OCI-M1 (cell line): ENCODE results near the gene AMPH.

Experiments
- DNase-seq: peaks from one replicate; lab custom pipeline; 2025; lab: John Stamatoyannopoulos, UW

Gene AMPH

DNA sequence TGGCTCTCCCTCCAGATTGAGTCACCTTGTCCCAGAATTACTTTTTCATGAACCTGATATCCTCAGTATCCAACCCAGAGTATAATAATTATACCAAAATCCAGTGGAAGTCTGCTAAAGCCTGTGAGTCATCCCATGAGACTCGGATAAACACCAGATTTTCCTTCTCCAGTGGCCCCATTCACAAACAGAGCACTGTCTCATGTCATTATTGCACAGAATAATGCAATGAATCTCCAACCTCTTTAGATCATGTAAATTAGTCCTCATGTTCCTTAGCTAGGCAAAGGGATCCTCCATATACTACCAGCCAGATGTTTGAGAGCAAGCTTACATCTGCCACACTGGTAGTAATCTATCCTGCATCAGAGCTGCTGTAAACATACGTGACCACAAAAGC lies 89.0 kb downstream of the AMPH start:
- no peak for DNase-seq

DNA sequence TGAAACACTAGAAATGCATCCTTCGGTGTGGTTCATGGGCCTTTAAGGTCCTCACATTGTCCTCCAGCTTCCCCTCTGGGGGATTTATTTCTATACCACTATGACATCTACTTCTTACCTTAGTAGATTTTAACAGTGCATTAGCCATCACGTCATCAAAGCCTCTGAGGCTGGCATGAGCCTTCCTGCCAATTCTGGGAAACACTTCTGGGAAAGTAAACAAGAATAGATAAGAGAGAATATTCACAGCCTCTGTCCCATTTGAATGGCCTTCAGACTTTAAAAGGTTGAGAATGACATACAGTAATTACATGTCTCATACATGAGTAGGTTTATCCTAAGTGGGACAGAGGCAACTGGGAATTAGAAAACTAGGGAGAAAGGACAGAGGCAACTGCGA lies 89.7 kb downstream of the AMPH start:
- DNase-seq = no peak

- no peak for DNase-seq
Observed at GRCh38 chr7:38539477-38540081, 91.6 kb downstream of the AMPH start.

DNA sequence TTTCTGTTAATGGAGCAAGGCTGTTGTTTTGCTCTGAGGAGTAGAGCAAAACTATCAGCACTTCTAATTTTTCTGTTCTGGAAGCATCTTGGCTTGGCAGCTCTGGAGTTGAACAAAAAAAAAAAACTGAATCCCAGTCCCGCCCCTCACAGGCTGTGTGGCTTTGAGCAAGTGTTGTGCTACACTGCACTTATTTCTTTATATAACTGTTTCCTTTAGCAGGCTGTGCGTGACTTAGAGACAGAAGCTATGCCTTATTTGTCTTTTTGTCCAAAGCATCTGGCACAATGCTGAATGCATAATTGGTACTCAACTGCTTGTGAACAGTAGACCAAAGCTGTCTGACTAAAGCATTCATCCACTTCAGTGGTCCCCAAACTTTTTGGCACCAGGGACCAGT lies 96.1 kb downstream of the AMPH start:
- no peak for DNase-seq

DNA sequence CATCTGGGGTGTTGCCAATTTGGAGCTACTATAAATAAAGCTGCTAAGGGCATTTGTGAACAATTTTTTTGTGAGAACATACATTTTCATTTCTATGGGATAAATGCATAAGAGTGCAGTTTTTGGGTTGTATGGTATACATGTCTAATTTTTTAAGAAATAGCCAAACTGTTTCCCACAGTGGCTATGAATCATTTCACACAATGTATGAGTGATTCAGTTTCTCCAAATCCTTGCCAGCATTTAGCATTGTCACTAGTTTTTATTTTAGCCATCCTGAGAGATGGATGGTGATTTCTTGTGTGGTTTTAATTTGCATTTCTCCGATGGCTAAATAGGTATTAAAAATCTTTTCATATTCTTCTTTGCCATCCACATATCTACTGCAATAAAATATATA lies 105.3 kb downstream of the AMPH start:
- no peak for DNase-seq

- no peak for DNase-seq
Observed at GRCh38 chr7:38524786-38525185, 106.4 kb downstream of the AMPH start.

GRCh38 chr7:38520741-38521140 lies 110.4 kb downstream of the AMPH start:
- DNase-seq = peak; percentile 5

- DNase-seq = no peak
Observed at GRCh38 chr7:38518541-38518940, 112.6 kb downstream of the AMPH start.

GRCh38 chr7:38512704-38513103 lies 118.5 kb downstream of the AMPH start:
- DNase-seq = no peak

GRCh38 chr7:38512291-38512690 lies 118.9 kb downstream of the AMPH start:
- no peak for DNase-seq

GRCh38 chr7:38507384-38507783 lies 123.8 kb downstream of the AMPH start:
- DNase-seq = no peak

DNA sequence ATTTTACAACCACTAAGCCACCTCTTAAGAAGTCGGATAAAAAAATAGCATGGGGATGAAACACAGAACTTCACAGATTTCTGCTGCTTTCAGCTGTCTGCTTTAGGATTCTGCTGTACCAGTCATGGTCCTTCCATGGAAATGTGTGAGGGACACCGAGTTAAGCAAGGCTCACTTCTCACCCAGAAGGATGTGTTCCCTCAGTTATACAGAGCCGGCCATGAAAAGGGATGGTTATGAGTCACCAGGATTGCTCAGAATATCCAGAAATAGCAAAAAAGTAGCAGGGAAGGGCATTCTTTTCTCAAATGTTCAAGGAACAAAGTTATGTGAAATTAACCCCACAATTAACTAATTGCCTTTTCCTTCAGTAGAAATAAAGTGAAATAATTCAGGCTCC lies 124.4 kb downstream of the AMPH start:
- DNase-seq = no peak

GRCh38 chr7:38506004-38506403 lies 125.2 kb downstream of the AMPH start:
- no peak for DNase-seq

DNA sequence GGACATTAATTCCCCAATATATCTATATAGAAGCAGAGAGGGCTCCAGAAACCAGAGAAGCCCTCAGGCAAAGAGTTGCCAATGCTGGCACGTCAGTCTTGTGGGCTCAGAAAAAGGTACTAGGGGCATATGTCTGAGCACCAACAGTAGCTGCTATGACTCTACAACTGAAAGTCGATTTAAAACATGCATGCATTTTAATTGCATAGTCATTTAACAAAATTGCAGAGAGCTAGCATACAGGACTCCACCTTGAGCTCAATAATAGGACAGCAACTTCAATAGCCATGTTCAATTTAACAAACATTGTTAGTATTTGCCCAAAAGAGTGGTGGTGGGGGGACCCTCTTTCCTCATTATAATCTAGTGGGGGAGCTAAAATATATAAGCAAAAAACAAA lies 126.5 kb downstream of the AMPH start:
- DNase-seq = no peak

GRCh38 chr7:38502848-38503247 lies 128.3 kb downstream of the AMPH start:
- DNase-seq = no peak

GRCh38 chr7:38502289-38502688 lies 128.9 kb downstream of the AMPH start:
- DNase-seq = no peak

DNA sequence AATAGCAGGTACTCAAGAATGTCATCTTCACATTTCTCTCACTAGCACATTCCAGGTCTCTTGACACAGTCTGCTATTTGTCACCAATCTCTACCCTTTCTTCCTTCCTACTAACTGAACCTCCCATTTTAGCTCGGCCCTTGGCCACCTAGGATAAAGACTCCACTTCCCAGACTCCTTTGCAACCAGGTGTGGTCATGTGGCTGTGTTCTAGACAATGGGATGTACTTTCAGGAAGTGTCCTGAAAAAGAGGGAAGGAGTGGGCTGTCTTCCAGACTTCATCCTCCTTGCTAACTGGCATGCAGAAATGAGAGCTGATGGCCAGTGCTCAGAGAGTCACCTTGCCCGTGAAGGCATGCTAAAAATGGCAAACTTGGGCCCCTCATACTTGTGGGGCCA lies 139.2 kb downstream of the AMPH start:
- DNase-seq = no peak

DNA sequence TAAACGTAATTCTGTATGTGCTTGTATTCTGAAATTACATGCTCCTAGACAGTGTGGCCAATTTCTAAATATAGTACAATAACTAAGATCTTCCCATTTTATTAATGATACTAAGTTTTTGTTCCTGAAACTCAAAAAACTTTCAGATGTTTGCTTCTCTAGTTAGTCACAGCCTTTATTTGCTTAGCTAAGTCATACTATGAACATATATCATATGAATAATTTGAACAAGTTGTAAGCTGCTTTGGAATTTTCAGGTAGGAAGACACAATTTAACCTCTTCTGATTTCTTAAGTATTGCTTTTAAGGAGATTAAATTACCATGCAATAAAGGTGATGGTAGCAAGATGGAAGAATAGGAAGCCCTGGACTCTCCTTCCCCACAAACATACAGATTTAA lies 148.7 kb downstream of the AMPH start:
- no peak for DNase-seq

GRCh38 chr7:38481401-38481800 lies 149.8 kb downstream of the AMPH start:
- no peak for DNase-seq

GRCh38 chr7:38478404-38478803 lies 152.8 kb downstream of the AMPH start:
- no peak for DNase-seq

DNA sequence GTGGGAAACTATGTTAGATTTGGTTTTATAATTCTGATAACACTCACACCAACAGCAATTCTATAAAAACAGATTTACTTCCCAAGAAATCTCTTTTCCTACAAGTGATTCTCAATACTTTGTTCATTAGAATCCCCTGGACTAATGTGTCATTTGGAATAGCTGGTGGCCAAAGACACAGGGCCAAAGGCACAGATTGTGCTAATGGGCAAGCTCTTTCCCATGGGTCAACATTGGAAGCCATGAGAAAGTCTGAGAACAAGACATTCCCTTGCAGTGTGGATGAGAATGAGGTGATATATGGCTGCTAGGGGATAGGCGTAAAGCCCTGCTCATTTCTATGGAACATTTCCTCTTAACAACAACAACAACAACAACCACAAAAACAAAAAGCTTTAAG lies 153.8 kb downstream of the AMPH start:
- DNase-seq = no peak

DNA sequence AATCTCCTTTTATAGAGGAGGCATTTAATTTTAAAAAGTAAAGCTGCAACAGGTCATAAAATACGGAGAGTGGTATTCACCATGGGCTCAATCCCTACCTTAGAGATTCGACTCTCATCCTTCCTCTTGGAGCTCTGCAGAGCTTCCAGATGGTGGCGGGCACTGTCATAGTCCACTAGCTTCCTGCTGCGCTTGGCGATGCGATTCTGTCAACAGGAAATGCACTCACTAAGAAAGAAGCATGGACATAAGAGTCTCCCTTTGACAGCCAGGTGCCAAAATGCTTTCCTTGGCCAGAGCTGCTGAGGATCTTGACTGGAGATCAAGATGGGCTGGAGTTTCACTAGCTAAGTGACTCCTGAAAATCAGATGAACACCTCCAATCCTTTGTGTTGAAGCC lies 154.4 kb downstream of the AMPH start:
- no peak for DNase-seq

DNA sequence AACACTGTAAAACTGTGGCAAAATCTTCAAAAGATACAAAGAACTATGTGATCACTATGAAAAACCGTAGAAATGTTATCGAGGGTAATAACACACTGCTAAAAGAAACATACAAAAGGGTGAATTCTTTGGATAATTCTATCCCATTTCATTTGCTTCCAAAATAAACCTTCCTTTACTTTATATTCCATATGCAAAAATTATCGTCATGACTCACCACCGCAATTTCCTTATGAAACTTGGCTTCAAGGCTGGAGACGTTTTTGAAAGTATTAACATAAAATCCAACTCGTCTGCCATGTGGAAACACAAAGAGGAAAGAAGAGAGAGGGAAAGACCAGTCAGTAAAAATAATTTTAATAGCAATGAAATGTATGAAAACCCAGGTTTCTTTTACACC lies 165.2 kb downstream of the AMPH start:
- no peak for DNase-seq

GRCh38 chr7:38463277-38464225 lies 167.6 kb downstream of the AMPH start:
- DNase-seq = peak; percentile 89
